GM18502 (cell line): Measurements from ENCODE around the gene C20orf144.

ENCODE experiments used
- ATAC-seq: cut with Tn5 transposase; IDR thresholded peaks from one replicate; pipeline ENCODE4 v1.9.1; 2021; ENCODE audit warnings: mild to moderate bottlenecking; ENCODE audit not compliant: unreplicated experiment, poor library complexity

The C20orf144 gene

DNA sequence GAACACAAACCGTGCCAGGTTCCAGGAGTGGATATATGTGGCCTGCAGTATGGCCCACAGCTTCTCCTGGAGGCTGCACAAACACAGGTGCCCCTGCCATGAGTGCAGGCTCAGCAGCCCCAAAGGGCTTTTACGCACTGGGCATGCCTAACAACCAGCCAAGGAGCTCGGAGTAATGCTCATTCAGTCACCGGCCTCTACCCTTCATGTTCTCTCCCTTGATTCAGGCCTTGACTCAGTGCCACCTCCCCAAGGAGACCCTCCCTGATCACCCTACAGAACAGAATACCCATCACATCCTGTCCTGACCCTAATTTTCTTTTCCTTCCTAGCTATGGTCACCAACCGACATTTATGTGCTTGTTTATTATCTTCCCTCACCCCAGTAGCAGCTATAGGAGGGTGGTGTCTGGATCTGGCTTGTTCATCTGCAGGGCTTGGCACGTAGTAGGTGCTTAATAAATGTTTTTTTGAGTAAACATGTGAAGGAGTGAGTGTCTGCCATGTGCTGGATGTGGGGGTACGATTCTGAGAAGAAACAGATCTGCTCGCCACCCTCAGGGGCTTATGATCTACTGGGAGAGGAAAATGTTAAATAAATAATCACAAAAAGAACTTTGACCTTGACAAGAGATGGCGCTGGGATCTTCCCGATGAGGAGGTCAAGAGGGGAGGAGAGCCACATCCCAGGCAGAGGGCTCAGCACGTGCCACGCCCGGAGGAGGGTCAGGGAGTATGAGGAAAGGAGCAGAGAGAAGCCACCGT lies 48.7 kb downstream of the C20orf144 start:
- no peak for ATAC-seq

DNA sequence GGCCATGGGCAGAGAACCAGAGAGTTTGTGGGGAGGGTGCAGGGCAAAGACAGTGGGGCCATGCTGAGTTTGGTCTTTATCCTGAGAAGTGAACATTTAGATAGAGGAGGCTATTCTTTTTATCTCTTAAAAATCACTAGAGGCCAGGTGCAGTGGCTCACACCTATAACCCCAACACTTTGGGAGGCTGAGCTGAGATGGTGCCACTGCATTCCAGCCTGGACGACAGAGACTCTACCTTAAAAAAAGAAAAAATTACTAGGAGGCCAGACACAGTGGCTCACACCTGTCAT lies 49.3 kb downstream of the C20orf144 start:
- no peak for ATAC-seq
